GM12878 (cell line): ENCODE data around the gene SORCS1. TPM values are rescaled to one million over a fixed set of nuclear protein-coding genes. Genes with fewer than 3 reads are reported as not detected.

ENCODE experiments used
- ATAC-seq: fragments of 200-7000 bp; cut with Tn5 transposase; 3 replicates; pipeline ENCODE4 v1.9.1; 2020; ENCODE audit warnings: mild to moderate bottlenecking, moderate library complexity
- BruUV-seq: library from RNA; stranded (reverse); fragments of 400-500 nt; replicated peaks from 2 replicates; lab custom pipeline; 2021; lab: Mats Ljungman, UMichigan
- CTCF ChIA-PET: fragments of 300-600 bp; sonication (Branson Sonifier 250); formaldehyde crosslinking; extraction: SDS; loops from one replicate; lab custom pipeline; 2021; ENCODE audit warnings: inconsistent platforms; lab: Yijun Ruan, JAX
- POLR2A ChIA-PET: fragments of 350-600 bp; formaldehyde crosslinking; extraction: SDS; loops from one replicate; lab custom pipeline; 2021; ENCODE audit warnings: inconsistent platforms; lab: Charles Lee
- RAD21 ChIA-PET: fragments of 300-600 bp; sonication (Branson Sonifier 250); formaldehyde crosslinking; loops from one replicate; lab custom pipeline; 2023; ENCODE audit warnings: antibody characterized with exemption; ENCODE audit not compliant: unreplicated experiment; lab: Charles Lee
- SMC1A ChIA-PET: fragments of 300-600 bp; sonication (Branson Sonifier 250); formaldehyde crosslinking; loops from one replicate; lab custom pipeline; 2023; ENCODE audit not compliant: unreplicated experiment, uncharacterized antibody; lab: Charles Lee
- DNase-seq: peaks from one replicate; pipeline ENCODE4 v3.0.0-alpha.2; 2011; ENCODE audit warnings: low read depth, low spot score
- FAIRE-seq: peaks from 3 replicates; lab custom pipeline; 2011; peaks lifted over from hg19 to GRCh38; lab: Jason Lieb, UNC
- H2AFZ ChIP-seq: 2 replicates; pipeline ENCODE4 v1.6.0; 2011; ENCODE audit warnings: low read depth, low read length, control low read depth; ENCODE audit not compliant: control insufficient read depth
- H3K27ac ChIP-seq: 2 replicates; pipeline ENCODE4 v1.5.1; 2011; ENCODE audit warnings: control low read depth; ENCODE audit not compliant: control insufficient read depth, insufficient read depth
- H3K27me3 ChIP-seq, 2 experiments: replicated peaks in 1 of 2; 2 replicates each; pipeline versions ENCODE4 v1.6.0 to v1.6.1; 2011; ENCODE audit warnings: low read length in 1 of 2; ENCODE audit not compliant: control insufficient read depth in 2 of 2, insufficient read depth in 2 of 2
- H3K36me3 ChIP-seq, 2 experiments: 2 replicates each; pipeline ENCODE4 v1.5.1; 2011; ENCODE audit warnings: low read length in 1 of 2; ENCODE audit not compliant: control insufficient read depth in 2 of 2, insufficient read depth in 2 of 2
- H3K4me1 ChIP-seq: 2 replicates; pipeline ENCODE4 v1.6.1; 2011; ENCODE audit warnings: mild to moderate bottlenecking, low read length, moderate library complexity, mixed read lengths; ENCODE audit not compliant: control insufficient read depth, insufficient read depth
- H3K4me2 ChIP-seq: 2 replicates; pipeline ENCODE4 v1.6.0; 2011; ENCODE audit warnings: control low read depth; ENCODE audit not compliant: control insufficient read depth, insufficient read depth
- H3K4me3 ChIP-seq: fragments of 200-600 bp; sonication (generic); 2 replicates; pipeline ENCODE4 v1.5.1; 2016
- H3K79me2 ChIP-seq: 2 replicates; pipeline ENCODE4 v1.6.0; 2011; ENCODE audit warnings: low read length; ENCODE audit not compliant: control insufficient read depth, insufficient read depth
- H3K9ac ChIP-seq: 2 replicates; pipeline ENCODE4 v1.8.0; 2011; ENCODE audit warnings: low read length, control low read depth, mixed read lengths; ENCODE audit not compliant: control insufficient read depth, insufficient read depth
- H3K9me3 ChIP-seq: replicated peaks from 3 replicates; pipeline ENCODE4 v1.5.1; 2011; ENCODE audit warnings: mild to moderate bottlenecking, low read length; ENCODE audit not compliant: control insufficient read depth, insufficient read depth
- H4K20me1 ChIP-seq: 2 replicates; pipeline ENCODE4 v1.6.0; 2011; ENCODE audit not compliant: control insufficient read depth, insufficient read depth
- E4F1 ChIP-seq: fragments of 450-650 bp; IDR thresholded peaks from 2 replicates; pipeline ENCODE4 v1.6.1; 2018; ENCODE audit warnings: borderline replicate concordance, mild to moderate bottlenecking; ENCODE audit not compliant: partially characterized antibody
- FOS ChIP-seq: IDR thresholded peaks from 3 replicates; pipeline ENCODE4 v1.6.1; 2011; ENCODE audit warnings: borderline replicate concordance; ENCODE audit not compliant: insufficient read length; ENCODE audit errors: extremely low read depth
- IKZF1 ChIP-seq: fragments of 450-650 bp; conservative IDR thresholded peaks from 2 replicates; pipeline ENCODE4 v1.6.1; 2017; ENCODE audit warnings: antibody characterized with exemption, mild to moderate bottlenecking
- IKZF2 ChIP-seq, 2 experiments: fragments of 450-650 bp; IDR thresholded peaks; 2 replicates each; pipeline ENCODE4 v1.6.1; 2017; ENCODE audit warnings: mild to moderate bottlenecking in 2 of 2, moderate library complexity in 2 of 2
- IRF3 ChIP-seq: fragments of 450-650 bp; IDR thresholded peaks from 2 replicates; pipeline ENCODE4 v1.6.1; 2014; ENCODE audit warnings: mild to moderate bottlenecking
- NFIC ChIP-seq: IDR thresholded peaks from 2 replicates; pipeline ENCODE4 v1.6.1; 2012; ENCODE audit warnings: low read depth, mild to moderate bottlenecking, inconsistent platforms, low read length, moderate library complexity
- RFX5 ChIP-seq: IDR thresholded peaks from 2 replicates; pipeline ENCODE4 v1.6.1; 2011; ENCODE audit warnings: low read depth, low read length, improper control_type of control experiment
- ZNF24 ChIP-seq: fragments of 450-650 bp; IDR thresholded peaks from 2 replicates; pipeline ENCODE4 v1.6.1; 2017; ENCODE audit warnings: antibody characterized with exemption, mild to moderate bottlenecking
- ZNF384 ChIP-seq: IDR thresholded peaks from 2 replicates; pipeline ENCODE4 v1.6.1; 2012; ENCODE audit warnings: low read depth, mild to moderate bottlenecking, low read length, improper control_type of control experiment, borderline replicate concordance
- WGBS: methylation state at CpG from one replicate; pipeline ENCODE4 v1.1.6; 2016; ENCODE audit warnings: low lambda C conversion rate; ENCODE audit not compliant: insufficient replicate concordance, insufficient coverage; ENCODE audit errors: missing lambda C conversion rate; 5-methylcytosine and 5-hydroxymethylcytosine counted together
- in situ Hi-C: fragments of 300-500 bp; cut with MboI; formaldehyde crosslinking; loops from 9 replicates; pipeline ENCODE4 v1.14.3; 2018; ENCODE audit warnings: mixed read lengths
- intact Hi-C: fragments of 100-400 bp; cut with micrococcal nuclease; formaldehyde crosslinking; loops from one replicate; pipeline ENCODE4 v1.14.2; 2022; ENCODE audit not compliant: unreplicated experiment
- polyA plus RNA-seq, 11 experiments: library from polyadenylated mRNA; depleted of rRNA in 4 of 11; unstranded in 6 of 11; stranded (reverse) in 5 of 11; fragments of >200 nt; fragmentation: Nextera tagmentation in 4 of 11; fragmentation: Illumina TruSeq in 1 of 11; extraction: Ambion mirVana in 4 of 11; extraction: Trizol in 1 of 11; gene quantifications; 1 replicate in 1 of 11; 2 replicates in 10 of 11; pipeline versions ENCODE4 v1.2.1 to v1.2.3, GENCODE V29; 2011 to 2016; ENCODE audit warnings: inconsistent platforms in 2 of 11, missing spikeins in 2 of 11, low read depth in 1 of 11
- total RNA-seq, 4 experiments: library from RNA; depleted of rRNA in 3 of 4; stranded (reverse); fragments of >200 nt in 3 of 4; fragmentation: Illumina TruSeq in 1 of 4; extraction: Trizol in 1 of 4; gene quantifications; 2 replicates each; pipeline versions ENCODE4 v1.2.1 to v1.2.3, GENCODE V29; 2013 to 2021
- TF ChIP-seq, protein P1 (sequence below): fragments of 450-650 bp; IDR thresholded peaks from 2 replicates; pipeline ENCODE4 v1.6.1; 2017; ENCODE audit warnings: low read depth, mild to moderate bottlenecking, moderate library complexity
- TF ChIP-seq, protein P2 (sequence below): fragments of 450-650 bp; IDR thresholded peaks from 2 replicates; pipeline ENCODE4 v1.6.1; 2017; ENCODE audit warnings: mild to moderate bottlenecking, moderate library complexity

Gene SORCS1
- total and polyA plus RNA-seq, 10 of the 15 experiments (the other 5 are each of a cell fraction or from before 2014, with no cell fraction given): 0.02 to 9.6 (median 0.06) TPM; not detected in 3

- no peak for DNase-seq
- ChIA-PET SMC1A (no interaction called here), POLR2A (interaction anchor here (0.6 kb wide), 1 partner anchor 748 kb away, joined by 4 read pairs; no protein-coding TSS in a partner anchor), RAD21 (no interaction called here), CTCF (interaction anchor here (0.7 kb wide), 1 partner anchor 21 kb away, joined by 3 read pairs; no protein-coding TSS in a partner anchor)
- no peaks in the 10 kb centered on the region for H3K4me1 ChIP-seq
- no TSS peak for BruUV-seq
- no peaks in the 10 kb centered on the region for H3K79me2 ChIP-seq
- H3K27me3 ChIP-seq: no peaks in the 10 kb centered on the region
- no peak overlapping the region for H2AFZ ChIP-seq
- no peak overlapping the region for H3K27ac ChIP-seq
- H3K4me2 ChIP-seq: no peak overlapping the region
- H3K9me3 ChIP-seq: no peaks in the 10 kb centered on the region
- H3K36me3 ChIP-seq: no peaks in the 10 kb centered on the region
- no peak overlapping the region for H3K4me3 ChIP-seq
- FAIRE-seq: no peak
- intact Hi-C loops: no loop called here
- 42% methylated on average over 1 of the region's 1 CpG for WGBS
- ATAC-seq: no peak
- H3K9ac ChIP-seq: no peak overlapping the region
- no peaks in the 10 kb centered on the region for H4K20me1 ChIP-seq
- in situ Hi-C loops: no loop called here
- TF ChIP-seq NFIC (no peak), IRF3 (no peak), ZNF384 (no peak), E4F1 (no peak), ZNF24 (no peak), IKZF1 (no peak), IKZF2 (IDR thresholded peaks at IDR 0.05) (no peak), RFX5 (no peak), FOS (no peak)
- TF ChIP-seq, protein P1, sequence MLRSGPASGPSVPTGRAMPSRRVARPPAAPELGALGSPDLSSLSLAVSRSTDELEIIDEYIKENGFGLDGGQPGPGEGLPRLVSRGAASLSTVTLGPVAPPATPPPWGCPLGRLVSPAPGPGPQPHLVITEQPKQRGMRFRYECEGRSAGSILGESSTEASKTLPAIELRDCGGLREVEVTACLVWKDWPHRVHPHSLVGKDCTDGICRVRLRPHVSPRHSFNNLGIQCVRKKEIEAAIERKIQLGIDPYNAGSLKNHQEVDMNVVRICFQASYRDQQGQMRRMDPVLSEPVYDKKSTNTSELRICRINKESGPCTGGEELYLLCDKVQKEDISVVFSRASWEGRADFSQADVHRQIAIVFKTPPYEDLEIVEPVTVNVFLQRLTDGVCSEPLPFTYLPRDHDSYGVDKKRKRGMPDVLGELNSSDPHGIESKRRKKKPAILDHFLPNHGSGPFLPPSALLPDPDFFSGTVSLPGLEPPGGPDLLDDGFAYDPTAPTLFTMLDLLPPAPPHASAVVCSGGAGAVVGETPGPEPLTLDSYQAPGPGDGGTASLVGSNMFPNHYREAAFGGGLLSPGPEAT: no peak
- TF ChIP-seq, protein P2, sequence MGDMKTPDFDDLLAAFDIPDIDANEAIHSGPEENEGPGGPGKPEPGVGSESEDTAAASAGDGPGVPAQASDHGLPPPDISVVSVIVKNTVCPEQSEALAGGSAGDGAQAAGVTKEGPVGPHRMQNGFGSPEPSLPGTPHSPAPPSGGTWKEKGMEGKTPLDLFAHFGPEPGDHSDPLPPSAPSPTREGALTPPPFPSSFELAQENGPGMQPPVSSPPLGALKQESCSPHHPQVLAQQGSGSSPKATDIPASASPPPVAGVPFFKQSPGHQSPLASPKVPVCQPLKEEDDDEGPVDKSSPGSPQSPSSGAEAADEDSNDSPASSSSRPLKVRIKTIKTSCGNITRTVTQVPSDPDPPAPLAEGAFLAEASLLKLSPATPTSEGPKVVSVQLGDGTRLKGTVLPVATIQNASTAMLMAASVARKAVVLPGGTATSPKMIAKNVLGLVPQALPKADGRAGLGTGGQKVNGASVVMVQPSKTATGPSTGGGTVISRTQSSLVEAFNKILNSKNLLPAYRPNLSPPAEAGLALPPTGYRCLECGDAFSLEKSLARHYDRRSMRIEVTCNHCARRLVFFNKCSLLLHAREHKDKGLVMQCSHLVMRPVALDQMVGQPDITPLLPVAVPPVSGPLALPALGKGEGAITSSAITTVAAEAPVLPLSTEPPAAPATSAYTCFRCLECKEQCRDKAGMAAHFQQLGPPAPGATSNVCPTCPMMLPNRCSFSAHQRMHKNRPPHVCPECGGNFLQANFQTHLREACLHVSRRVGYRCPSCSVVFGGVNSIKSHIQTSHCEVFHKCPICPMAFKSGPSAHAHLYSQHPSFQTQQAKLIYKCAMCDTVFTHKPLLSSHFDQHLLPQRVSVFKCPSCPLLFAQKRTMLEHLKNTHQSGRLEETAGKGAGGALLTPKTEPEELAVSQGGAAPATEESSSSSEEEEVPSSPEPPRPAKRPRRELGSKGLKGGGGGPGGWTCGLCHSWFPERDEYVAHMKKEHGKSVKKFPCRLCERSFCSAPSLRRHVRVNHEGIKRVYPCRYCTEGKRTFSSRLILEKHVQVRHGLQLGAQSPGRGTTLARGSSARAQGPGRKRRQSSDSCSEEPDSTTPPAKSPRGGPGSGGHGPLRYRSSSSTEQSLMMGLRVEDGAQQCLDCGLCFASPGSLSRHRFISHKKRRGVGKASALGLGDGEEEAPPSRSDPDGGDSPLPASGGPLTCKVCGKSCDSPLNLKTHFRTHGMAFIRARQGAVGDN: no peak
Measured at GRCh38 chr10:106593876-106594275, 570.6 kb downstream of the SORCS1 start.
